HG03135 (cell line): ENCODE results near the gene IL1R1.

ENCODE experiments used
- ATAC-seq: cut with Tn5 transposase; IDR thresholded peaks from one replicate; pipeline ENCODE4 v1.9.1; 2021; ENCODE audit warnings: mild to moderate bottlenecking, moderate library complexity; ENCODE audit not compliant: unreplicated experiment

Gene IL1R1

GRCh38 chr2:102194609-102195268 is 52.2 kb downstream of the IL1R1 start:
- ATAC-seq, result no peak

- ATAC-seq, result no peak
Measured at GRCh38 chr2:102197389-102198137, 55.0 kb downstream of the IL1R1 start.

- ATAC-seq, result no peak
Measured at GRCh38 chr2:102200539-102200938, 58.0 kb downstream of the IL1R1 start.

GRCh38 chr2:102204638-102205037 is 62.1 kb downstream of the IL1R1 start:
- no peak for ATAC-seq

GRCh38 chr2:102206666-102207341 is 64.3 kb downstream of the IL1R1 start:
- ATAC-seq, result no peak

- ATAC-seq, result no peak
Measured at GRCh38 chr2:102208774-102209173, 66.2 kb downstream of the IL1R1 start.

- no peak for ATAC-seq
Measured at GRCh38 chr2:102209474-102209873, 66.9 kb downstream of the IL1R1 start.

GRCh38 chr2:102217032-102217431 is 74.5 kb downstream of the IL1R1 start:
- no peak for ATAC-seq

GRCh38 chr2:102224824-102225739 is 82.5 kb downstream of the IL1R1 start:
- ATAC-seq, result no peak

GRCh38 chr2:102226171-102226570 is 83.6 kb downstream of the IL1R1 start:
- ATAC-seq, result no peak

- no peak for ATAC-seq
Measured at GRCh38 chr2:102226612-102227391, 84.3 kb downstream of the IL1R1 start.

- no peak for ATAC-seq
Measured at GRCh38 chr2:102229141-102229769, 86.7 kb downstream of the IL1R1 start.
